ENCODE measurements around the gene DNAJC22. TPM values are rescaled to one million over a fixed set of nuclear protein-coding genes. Genes with fewer than 3 reads are reported as not detected.
"Not testable (repeated sequence)": the region's sequence is repeated elsewhere in the genome, so short reads cannot be mapped to it uniquely, and the experiment has no call there.

Gene DNAJC22
- 73.7 TPM for total RNA-seq

GRCh38 chr12:49346659-49347310, at the start of gene DNAJC22:
TSS of gene DNAJC22 (plus strand) at chr12:49346888. CDS start at chr12:49348873, 1,985 bp downstream.
- no peak for DNase-seq (ENCODE audit: low spot score)

- no peak for DNase-seq (ENCODE audit: low spot score)
These were observed 49.0 kb upstream of the DNAJC22 start for GRCh38 chr12:49297695-49298060.

- no peak for DNase-seq (ENCODE audit: low spot score)
These were observed 48.5 kb upstream of the DNAJC22 start for GRCh38 chr12:49298160-49298559.

- no peak for DNase-seq (ENCODE audit: low spot score)
These were observed 44.9 kb upstream of the DNAJC22 start for GRCh38 chr12:49301760-49302159.

- no peak for DNase-seq (ENCODE audit: low spot score)
These were observed 42.5 kb upstream of the DNAJC22 start for GRCh38 chr12:49304161-49304560.

GRCh38 chr12:49305762-49306510, 40.8 kb upstream of the DNAJC22 start:
- DNase-seq (ENCODE audit: low spot score): no peak

- no peak for DNase-seq (ENCODE audit: low spot score)
These were observed 37.3 kb upstream of the DNAJC22 start for GRCh38 chr12:49309386-49309785.

- DNase-seq (ENCODE audit: low spot score): not testable (repeated sequence)
These were observed 36.2 kb upstream of the DNAJC22 start for GRCh38 chr12:49310451-49311000.

GRCh38 chr12:49314811-49315210, 31.9 kb upstream of the DNAJC22 start:
- DNase-seq (ENCODE audit: low spot score): no peak

GRCh38 chr12:49317118-49317517, 29.6 kb upstream of the DNAJC22 start:
- DNase-seq (ENCODE audit: low spot score): not testable (repeated sequence)

- not testable (repeated sequence) for DNase-seq (ENCODE audit: low spot score)
These were observed 26.1 kb upstream of the DNAJC22 start for GRCh38 chr12:49320411-49321103.

- no peak for DNase-seq (ENCODE audit: low spot score)
These were observed 24.4 kb upstream of the DNAJC22 start for GRCh38 chr12:49322367-49322707.

- DNase-seq (ENCODE audit: low spot score): peak; percentile 98
These were observed 23.8 kb upstream of the DNAJC22 start, which contains the start of gene TROAP for GRCh38 chr12:49322708-49323523. TSS of gene TROAP (plus strand) at chr12:49323255. CDS start at chr12:49323609, 354 bp downstream.

GRCh38 chr12:49323524-49324097, 23.1 kb upstream of the DNAJC22 start:
- no peak for DNase-seq (ENCODE audit: low spot score)

- no peak for DNase-seq (ENCODE audit: low spot score)
These were observed 21.1 kb upstream of the DNAJC22 start for GRCh38 chr12:49325606-49326005.

- no peak for DNase-seq (ENCODE audit: low spot score)
These were observed 19.3 kb upstream of the DNAJC22 start for GRCh38 chr12:49327368-49327767.

- no peak for DNase-seq (ENCODE audit: low spot score)
These were observed 18.8 kb upstream of the DNAJC22 start for GRCh38 chr12:49327887-49328286.

- DNase-seq (ENCODE audit: low spot score): no peak
These were observed 17.9 kb upstream of the DNAJC22 start for GRCh38 chr12:49328816-49329215.

- DNase-seq (ENCODE audit: low spot score): no peak
These were observed 16.6 kb upstream of the DNAJC22 start for GRCh38 chr12:49330032-49330619.

GRCh38 chr12:49330631-49331379, 15.9 kb upstream of the DNAJC22 start:
- no peak for DNase-seq (ENCODE audit: low spot score)

All from mucosa of gallbladder (tissue), 1 donor.